ENCODE data around the gene OR10V1. TPM values are rescaled to one million over a fixed set of nuclear protein-coding genes. Genes with fewer than 3 reads are reported as not detected.

The OR10V1 gene, protein sequence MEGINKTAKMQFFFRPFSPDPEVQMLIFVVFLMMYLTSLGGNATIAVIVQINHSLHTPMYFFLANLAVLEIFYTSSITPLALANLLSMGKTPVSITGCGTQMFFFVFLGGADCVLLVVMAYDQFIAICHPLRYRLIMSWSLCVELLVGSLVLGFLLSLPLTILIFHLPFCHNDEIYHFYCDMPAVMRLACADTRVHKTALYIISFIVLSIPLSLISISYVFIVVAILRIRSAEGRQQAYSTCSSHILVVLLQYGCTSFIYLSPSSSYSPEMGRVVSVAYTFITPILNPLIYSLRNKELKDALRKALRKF
- not detected for polyA plus RNA-seq (ENCODE audit: insufficient read length in 10 of 10)
- long read RNA-seq, donor 1 = 0 reads
- long read RNA-seq, donor 2 = 0 reads
- long read RNA-seq, donor 3 = 0 reads
- long read RNA-seq, donor 4 = 0 reads
- long read RNA-seq, donor 5 = 0 reads
- long read RNA-seq, donor 6 = 0 reads
- long read RNA-seq, donor 7 = 0 reads
- long read RNA-seq, donor 8 = 0 reads
- long read RNA-seq, donor 9 = 0 reads

DNA sequence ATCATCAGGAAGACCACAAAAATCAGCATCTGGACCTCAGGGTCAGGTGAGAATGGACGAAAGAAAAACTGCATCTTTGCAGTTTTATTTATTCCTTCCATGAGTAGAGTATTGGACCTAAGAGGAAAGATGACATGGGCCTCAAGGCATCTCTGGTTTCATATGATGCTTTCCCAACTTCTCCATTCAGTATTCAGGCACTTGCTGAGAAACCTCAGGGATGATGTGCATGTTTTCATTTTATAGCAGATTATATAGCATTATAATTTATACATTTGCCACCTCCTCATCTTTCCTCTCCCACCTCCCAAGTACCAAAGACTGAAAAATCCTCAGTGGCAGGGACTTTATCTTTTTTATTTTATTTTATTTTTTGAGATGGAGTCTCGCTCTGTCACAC is at the start of gene OR10V1:
TSS of gene OR10V1 (minus strand) at position 101 of the 400 bp plus-strand sequence. CDS start at position 101, 0 bp downstream.
- DNase-seq = no peak

GRCh38 chr11:59761993-59762392 is 48.3 kb upstream of the OR10V1 start:
- DNase-seq = no peak

GRCh38 chr11:59760771-59761170 is 47.1 kb upstream of the OR10V1 start:
- no peak for DNase-seq

GRCh38 chr11:59759900-59760299 is 46.3 kb upstream of the OR10V1 start:
- DNase-seq = no peak

DNA sequence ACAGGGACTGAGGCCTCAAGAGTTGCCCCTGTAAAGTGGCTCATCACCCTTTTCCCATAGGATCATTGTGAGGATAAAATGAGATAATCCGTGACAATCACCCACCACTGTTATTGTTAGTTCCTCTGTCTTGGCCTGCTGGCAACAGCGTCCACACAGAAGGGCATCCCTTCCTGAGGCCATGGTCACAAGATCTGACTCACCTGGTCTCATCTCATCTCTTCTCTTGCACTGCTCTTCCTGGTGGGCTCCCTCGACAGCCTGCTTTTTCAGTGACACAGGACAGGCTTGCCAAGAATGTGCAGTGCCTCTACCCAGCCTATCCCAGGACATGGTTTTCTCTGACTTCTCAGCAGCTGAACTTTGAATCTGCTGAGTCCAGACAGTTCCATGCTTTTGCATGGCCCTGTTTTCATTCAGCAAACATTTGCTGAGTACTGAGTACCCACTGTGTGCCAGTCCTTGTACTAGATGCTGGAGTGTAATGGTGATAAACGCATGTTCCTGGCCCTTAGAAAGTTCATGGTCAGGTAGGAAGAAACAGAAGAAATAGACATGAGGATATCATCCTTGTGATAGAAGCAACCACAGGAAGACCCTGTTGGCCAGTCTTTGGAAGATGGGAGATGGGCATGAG is 44.9 kb upstream of the OR10V1 start:
- DNase-seq = no peak

- DNase-seq = no peak
These were observed 43.2 kb upstream of the OR10V1 start for GRCh38 chr11:59756845-59757244.

- no peak for DNase-seq
These were observed 42.9 kb upstream of the OR10V1 start for GRCh38 chr11:59756558-59756840.

DNA sequence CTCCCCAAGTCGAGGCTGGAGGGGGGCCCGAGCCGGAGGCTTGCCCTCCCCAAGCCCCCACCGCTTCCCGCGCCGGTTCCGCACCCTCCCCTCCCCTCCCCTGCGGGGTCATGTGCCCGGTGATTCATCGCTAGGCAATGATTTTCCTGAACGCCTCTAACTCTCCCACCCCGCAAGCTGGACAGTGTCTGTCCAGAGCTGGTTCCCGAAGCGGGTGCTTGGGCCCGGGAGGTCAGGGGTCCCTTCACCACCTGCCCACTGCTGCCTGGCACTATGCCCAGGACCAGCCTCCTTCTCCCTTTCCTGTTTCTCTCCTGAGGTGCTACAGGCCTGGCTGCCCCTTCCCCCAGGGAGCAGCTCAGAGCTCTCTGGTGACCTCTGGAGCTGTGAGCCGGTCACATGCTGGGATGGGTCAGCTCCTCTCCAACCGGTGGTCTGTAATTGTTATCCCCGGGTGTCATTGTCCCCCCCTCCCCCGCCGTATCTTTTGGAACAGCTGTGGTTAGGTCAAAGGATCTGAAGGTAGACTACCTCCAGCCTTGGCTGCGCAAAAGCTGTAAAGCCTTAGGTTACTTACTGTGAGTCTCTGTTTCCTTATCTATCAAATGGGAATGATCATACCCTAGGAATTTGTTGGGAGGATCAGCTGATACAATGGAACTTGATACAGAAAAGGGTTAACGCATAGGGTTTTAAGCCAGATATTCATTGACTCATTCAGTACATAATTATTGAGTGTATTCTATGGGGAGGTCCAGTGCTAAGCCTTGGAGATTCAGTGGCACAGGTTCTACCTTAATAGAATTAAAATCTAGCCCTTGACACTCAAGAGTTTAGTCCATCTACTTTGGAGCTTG is 42.3 kb upstream of the OR10V1 start:
- peak in 2 of 3 donors; percentile 25 to 51 for DNase-seq

- DNase-seq = peak; percentile 20 to 58 (median 27)
These were observed 41.4 kb upstream of the OR10V1 start, which contains the start of gene STX3 for GRCh38 chr11:59754859-59755700. Gene STX3, plus strand, starts transcription at chr11:59755376. Its CDS starts 230 bp downstream, at chr11:59755606.

GRCh38 chr11:59754494-59754858 is 40.8 kb upstream of the OR10V1 start:
- DNase-seq = peak in 1 of 3 donors; percentile 10

DNA sequence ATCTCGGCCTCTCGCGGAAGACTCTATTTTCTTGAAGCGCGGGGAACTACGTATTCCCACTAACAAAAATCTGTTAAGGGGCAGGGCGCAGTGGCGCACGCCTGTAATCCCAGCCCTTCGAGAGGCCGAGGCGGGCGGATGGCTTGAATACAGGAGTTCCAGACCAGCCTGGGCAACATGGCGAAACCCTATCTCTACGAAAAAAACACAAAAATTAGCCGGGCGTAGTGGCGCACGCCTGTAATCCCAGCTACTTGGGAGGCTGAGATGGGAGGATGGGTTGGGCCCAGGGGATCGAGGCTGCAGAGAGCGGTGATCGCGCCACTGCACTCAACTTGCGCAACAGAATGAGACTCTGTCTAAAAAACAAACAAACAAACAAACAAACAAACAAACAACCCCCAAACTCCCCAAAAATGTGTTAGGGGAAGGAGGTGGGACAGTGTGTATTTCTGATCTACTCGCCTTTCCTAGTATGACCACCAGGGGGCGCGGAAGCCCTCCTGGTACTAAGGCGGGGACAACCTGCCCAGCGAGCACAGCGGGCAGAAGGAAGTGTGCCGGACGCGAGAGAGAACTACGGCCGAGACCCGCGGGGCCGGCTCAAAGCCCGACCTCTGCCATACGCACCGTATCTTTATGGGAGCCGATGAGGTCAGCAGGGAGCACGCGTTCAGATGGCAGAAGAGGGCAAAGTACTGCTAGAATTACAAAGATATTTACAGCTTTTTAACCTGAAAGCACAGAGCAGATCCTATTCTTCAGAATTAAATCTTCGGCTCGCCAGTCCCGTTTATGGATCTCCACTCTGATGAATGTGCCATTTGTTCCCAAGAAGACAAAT is 40.2 kb upstream of the OR10V1 start:
- DNase-seq = peak; percentile 56 to 87 (median 83)

DNA sequence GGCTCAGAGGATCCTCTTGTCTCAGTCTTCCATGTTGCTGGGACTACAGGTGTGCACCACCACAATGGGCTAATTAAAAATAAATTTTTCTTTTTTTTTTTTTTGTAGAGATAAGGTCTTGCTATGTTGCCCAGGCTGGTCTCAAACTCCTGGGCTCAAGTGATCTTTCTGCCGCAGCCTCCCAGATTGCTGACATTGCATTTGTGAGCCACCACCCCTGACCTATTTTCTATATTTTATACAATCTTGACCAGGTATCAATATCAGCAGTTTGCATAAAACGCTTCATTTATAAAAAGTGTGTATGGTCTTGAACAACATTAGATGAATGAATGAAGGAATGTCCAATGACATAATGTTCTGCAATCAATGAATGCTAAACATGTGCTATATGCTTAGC is 32.5 kb upstream of the OR10V1 start:
- DNase-seq = no peak

DNA sequence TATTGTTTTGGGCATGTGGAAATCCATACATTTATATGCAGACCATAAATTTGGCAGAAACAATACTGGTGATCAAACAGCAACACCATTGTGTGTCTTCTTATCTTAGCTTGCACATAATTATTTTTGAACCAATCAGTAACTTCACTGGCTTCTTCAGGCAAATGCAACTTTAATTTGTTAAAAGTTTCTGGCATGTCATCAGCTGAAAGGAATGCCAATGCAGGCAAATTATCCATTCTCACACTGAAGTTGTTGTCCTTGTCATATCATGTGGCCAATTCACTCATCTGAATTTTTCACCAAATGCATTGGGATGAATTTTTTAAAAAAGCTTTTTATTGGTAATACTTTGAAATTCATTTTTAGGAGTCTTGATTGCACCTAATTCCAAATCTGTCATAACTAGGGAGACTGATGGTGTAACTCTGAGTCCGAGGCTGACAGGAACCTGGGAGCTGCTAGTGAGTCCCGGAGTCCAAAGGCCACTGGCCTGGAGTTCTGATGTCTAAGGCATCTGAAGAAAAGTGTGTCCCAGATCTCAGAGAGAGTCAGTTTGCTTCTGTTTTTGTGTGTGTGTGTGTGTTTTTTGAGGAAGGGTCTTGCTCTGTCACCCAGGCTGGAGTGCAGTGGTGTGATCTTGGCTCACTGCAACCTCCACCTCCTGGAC is 17.4 kb upstream of the OR10V1 start:
- no peak for DNase-seq

DNA sequence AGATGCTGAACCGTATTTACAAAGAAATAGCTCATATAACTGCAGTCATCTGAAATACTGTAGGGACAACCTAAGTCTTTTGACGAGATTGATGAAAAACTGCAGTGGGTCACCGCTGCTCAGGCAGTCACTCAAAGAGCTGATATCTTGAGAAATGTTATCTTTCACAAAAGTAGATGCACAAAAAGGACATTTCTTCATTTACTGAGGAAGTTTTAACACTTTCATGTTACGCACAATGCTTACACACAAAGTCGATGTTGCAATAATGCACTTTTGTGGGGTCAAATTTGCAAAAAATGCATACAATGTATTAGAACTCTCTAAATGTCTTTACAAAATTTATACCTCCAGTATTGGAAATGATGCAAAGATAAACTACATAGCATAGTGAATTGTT is 16.2 kb upstream of the OR10V1 start:
- DNase-seq = no peak

GRCh38 chr11:59728913-59729312 is 15.3 kb upstream of the OR10V1 start:
- DNase-seq = no peak

GRCh38 chr11:59728154-59728553 is 14.5 kb upstream of the OR10V1 start:
- peak in 1 of 3 donors; percentile 7 for DNase-seq

DNA sequence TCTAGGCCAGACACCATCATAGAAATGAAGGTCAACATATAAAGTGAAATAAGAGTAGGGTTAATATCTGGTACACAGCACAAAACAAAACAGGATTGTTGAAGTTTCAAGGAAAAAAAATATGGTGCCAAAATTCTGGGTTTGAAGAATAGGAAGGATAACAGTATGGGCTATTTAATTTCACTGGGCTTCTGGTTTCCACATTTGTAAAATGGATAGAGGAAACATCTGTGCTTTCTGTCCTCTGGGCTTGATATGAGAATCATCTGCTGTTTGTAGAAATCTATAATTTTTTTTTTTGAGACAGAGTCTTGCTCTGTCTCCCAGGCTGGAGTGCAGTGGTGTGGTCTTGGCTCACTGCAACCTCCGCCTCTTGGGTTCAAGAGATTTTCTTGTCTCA is 13.8 kb upstream of the OR10V1 start:
- peak in 1 of 3 donors; percentile 7 for DNase-seq

DNA sequence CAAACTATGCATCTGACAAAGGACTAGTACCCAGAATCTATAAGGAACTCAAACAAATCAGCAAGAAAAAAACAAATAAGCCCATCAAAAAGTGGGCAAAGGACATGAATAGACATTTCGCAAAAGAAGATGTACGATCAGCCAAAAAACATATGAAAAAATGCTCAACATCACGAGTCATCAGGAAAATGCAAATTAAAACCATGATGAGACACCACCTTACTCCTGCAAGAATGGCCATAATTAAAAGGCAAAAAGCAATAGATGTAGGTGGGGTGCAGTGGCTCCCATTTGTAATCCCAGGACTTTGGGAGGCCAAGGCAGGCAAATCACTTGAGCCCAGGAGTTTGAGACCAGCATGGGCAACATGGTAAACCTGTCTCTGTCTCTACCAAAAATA is 10.4 kb upstream of the OR10V1 start:
- DNase-seq = no peak

DNA sequence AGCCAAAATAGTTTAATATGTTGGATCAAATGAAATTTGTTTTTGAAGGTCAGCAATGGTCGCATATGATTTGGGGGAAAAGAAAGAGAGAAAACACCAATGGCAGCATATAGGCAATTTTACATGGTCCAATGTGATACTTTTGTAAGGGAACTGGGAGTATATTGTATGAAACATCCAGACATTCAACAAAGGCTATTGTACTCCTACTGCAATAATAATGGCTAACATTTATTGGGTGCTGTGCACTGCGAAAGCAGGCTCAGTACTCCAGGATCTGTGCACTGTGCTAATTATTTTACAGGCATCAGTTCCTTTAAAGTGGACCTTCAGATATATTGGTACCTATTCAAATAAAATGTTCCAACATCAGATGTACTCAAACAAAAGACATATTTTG is 5.9 kb upstream of the OR10V1 start:
- no peak for DNase-seq

GRCh38 chr11:59716051-59716450 is 2.4 kb upstream of the OR10V1 start:
- no peak for DNase-seq

All from muscle of back (tissue), 13 donors.